A549 (cell line): ENCODE results near the gene TOGARAM1. TPM values are rescaled to one million over a fixed set of nuclear protein-coding genes. Genes with fewer than 3 reads are reported as not detected.

Experiments
- ATAC-seq, 2 experiments: fragments of 200-7000 bp in 1 of 2; fragments of >200 bp in 1 of 2; cut with Nextera tagmentation in 1 of 2; cut with Tn5 transposase in 1 of 2; 3 replicates each; pipeline versions ENCODE4 v1.8.0 to v1.9.1; 2018 to 2020; ENCODE audit warnings: mild to moderate bottlenecking in 1 of 2, moderate library complexity in 1 of 2
- CTCF ChIA-PET: fragments of 300-600 bp; sonication (Branson Sonifier 250); formaldehyde crosslinking; extraction: SDS; loops from one replicate; lab custom pipeline; 2021; ENCODE audit warnings: antibody characterized with exemption, inconsistent platforms; lab: Yijun Ruan, JAX
- POLR2A ChIA-PET: fragments of 350-600 bp; formaldehyde crosslinking; extraction: SDS; loops from one replicate; lab custom pipeline; 2021; ENCODE audit warnings: antibody characterized with exemption, inconsistent platforms; lab: Yijun Ruan, JAX
- DNase-seq, 2 experiments: peaks; one replicate each; pipeline versions ENCODE4 v3.0.0 to v3.0.0-alpha.2; 2011 to 2016; ENCODE audit warnings: low read depth in 1 of 2, low spot score in 1 of 2
- FAIRE-seq: peaks from 2 replicates; lab custom pipeline; 2011; peaks lifted over from hg19 to GRCh38; lab: Jason Lieb, UNC
- H3K27ac ChIP-seq, 2 experiments: fragments of >200 bp; sonication (Bioruptor Twin); formaldehyde crosslinking; 3 replicates each; pipeline ENCODE4 v1.5.1; 2016 to 2017
- H3K4me1 ChIP-seq: fragments of >200 bp; sonication (Bioruptor Twin); formaldehyde crosslinking; 3 replicates; pipeline ENCODE4 v1.6.1; 2016
- H3K4me2 ChIP-seq: fragments of >200 bp; sonication (Bioruptor Twin); formaldehyde crosslinking; 3 replicates; pipeline ENCODE4 v1.6.1; 2016
- H3K4me3 ChIP-seq: fragments of >200 bp; sonication (Bioruptor Twin); formaldehyde crosslinking; 3 replicates; pipeline ENCODE4 v1.5.1; 2016
- H3K9me3 ChIP-seq: fragments of >200 bp; sonication (Bioruptor Twin); formaldehyde crosslinking; 3 replicates; pipeline ENCODE4 v1.6.1; 2016
- CBX2 ChIP-seq: fragments of 200-600 bp; sonication (generic); IDR thresholded peaks from 2 replicates; pipeline ENCODE4 v1.6.1; 2016; ENCODE audit warnings: low read depth, mild to moderate bottlenecking, borderline replicate concordance
- CBX8 ChIP-seq: fragments of 200-600 bp; sonication (generic); IDR thresholded peaks from 2 replicates; pipeline ENCODE4 v1.6.1; 2016
- CHD2 ChIP-seq: fragments of 150-350 bp; IDR thresholded peaks from 2 replicates; pipeline ENCODE4 v1.6.1; 2014; ENCODE audit warnings: low read length; ENCODE audit not compliant: partially characterized antibody
- CHD4 ChIP-seq: fragments of 200-600 bp; sonication (generic); IDR thresholded peaks from 2 replicates; pipeline ENCODE4 v1.6.1; 2016; ENCODE audit warnings: antibody characterized with exemption, mild to moderate bottlenecking, borderline replicate concordance
- GATA3 ChIP-seq: IDR thresholded peaks from 2 replicates; pipeline ENCODE4 v1.6.1; 2012; ENCODE audit warnings: borderline replicate concordance
- HEYL ChIP-seq: fragments of 250-450 bp; sonication (Bioruptor Pico); IDR thresholded peaks from 2 replicates; pipeline ENCODE4 v1.8.0; 2021; ENCODE audit warnings: mild to moderate bottlenecking, moderate library complexity
- JUN ChIP-seq, 2 experiments: fragments of >200 bp; sonication (Bioruptor Twin); formaldehyde crosslinking; IDR thresholded peaks; 2 replicates in 1 of 2; 3 replicates in 1 of 2; pipeline ENCODE4 v1.6.1; 2016 to 2017
- KDM1A ChIP-seq: fragments of 200-600 bp; sonication (generic); IDR thresholded peaks from 2 replicates; pipeline ENCODE4 v1.6.1; 2016; ENCODE audit warnings: low read depth, mild to moderate bottlenecking
- MYC ChIP-seq: IDR thresholded peaks from 2 replicates; pipeline ENCODE4 v1.6.1; 2012; ENCODE audit warnings: mild to moderate bottlenecking, inconsistent platforms, low read length, improper control_type of control experiment, borderline replicate concordance
- PHF8 ChIP-seq: fragments of 200-600 bp; sonication (generic); IDR thresholded peaks from 2 replicates; pipeline ENCODE4 v1.6.1; 2016; ENCODE audit warnings: low read depth, mild to moderate bottlenecking, antibody characterized with exemption, moderate library complexity, borderline replicate concordance
- POLR2A ChIP-seq: IDR thresholded peaks from 2 replicates; pipeline ENCODE4 v1.6.1; 2012; ENCODE audit warnings: mild to moderate bottlenecking, low read length
- POLR2AphosphoS2 ChIP-seq: conservative IDR thresholded peaks from 2 replicates; pipeline ENCODE4 v1.6.1; 2012; ENCODE audit warnings: low read length, improper control_type of control experiment, inconsistent platforms
- RNF2 ChIP-seq: fragments of 200-600 bp; sonication (generic); IDR thresholded peaks from 2 replicates; pipeline ENCODE4 v1.6.1; 2016; ENCODE audit warnings: low read depth, mild to moderate bottlenecking, antibody characterized with exemption, moderate library complexity, borderline replicate concordance
- ZC3H11A ChIP-seq: fragments of 450-650 bp; IDR thresholded peaks from 2 replicates; pipeline ENCODE4 v1.6.1; 2014; ENCODE audit warnings: antibody characterized with exemption, mild to moderate bottlenecking
- WGBS: methylation state at CpG from one replicate; pipeline ENCODE4 v1.1.6; 2017; ENCODE audit errors: missing lambda C conversion rate; 5-methylcytosine and 5-hydroxymethylcytosine counted together
- polyA plus RNA-seq, 4 experiments: library from polyadenylated mRNA; depleted of rRNA in 3 of 4; stranded (reverse); fragments of >200 nt; fragmentation: RNase III in 1 of 4; extraction: RNeasy Plus Mini Kit Qiagen cat#74134 plus additional on column Dnase treatment in 1 of 4; gene quantifications; 2 replicates in 3 of 4; 3 replicates in 1 of 4; pipeline ENCODE4 v1.2.3, GENCODE V29; 2011 to 2017
- TF ChIP-seq, protein P1 (sequence below): fragments of 200-600 bp; sonication (generic); IDR thresholded peaks from 2 replicates; pipeline ENCODE4 v1.6.1; 2016; ENCODE audit warnings: antibody characterized with exemption, mild to moderate bottlenecking, moderate library complexity
- TF ChIP-seq, protein P2 (sequence below): IDR thresholded peaks from 2 replicates; pipeline ENCODE4 v1.6.1; 2012
- TF ChIP-seq, protein P3 (sequence below): fragments of 150-350 bp; IDR thresholded peaks from 2 replicates; pipeline ENCODE4 v1.6.1; 2014; ENCODE audit warnings: low read depth, mild to moderate bottlenecking, low read length
- TF ChIP-seq, protein P4 (sequence below): fragments of 450-650 bp; IDR thresholded peaks from 2 replicates; pipeline ENCODE4 v1.6.1; 2014; ENCODE audit warnings: antibody characterized with exemption
- TF ChIP-seq, protein P5 (sequence below): fragments of >200 bp; sonication (Bioruptor Twin); formaldehyde crosslinking; IDR thresholded peaks from 3 replicates; pipeline ENCODE4 v1.6.1; 2016

The TOGARAM1 gene
- polyA plus RNA-seq, 2 of the 4 experiments (the other 2 are of a cell fraction), result 7.6 to 17.6 TPM

DNA sequence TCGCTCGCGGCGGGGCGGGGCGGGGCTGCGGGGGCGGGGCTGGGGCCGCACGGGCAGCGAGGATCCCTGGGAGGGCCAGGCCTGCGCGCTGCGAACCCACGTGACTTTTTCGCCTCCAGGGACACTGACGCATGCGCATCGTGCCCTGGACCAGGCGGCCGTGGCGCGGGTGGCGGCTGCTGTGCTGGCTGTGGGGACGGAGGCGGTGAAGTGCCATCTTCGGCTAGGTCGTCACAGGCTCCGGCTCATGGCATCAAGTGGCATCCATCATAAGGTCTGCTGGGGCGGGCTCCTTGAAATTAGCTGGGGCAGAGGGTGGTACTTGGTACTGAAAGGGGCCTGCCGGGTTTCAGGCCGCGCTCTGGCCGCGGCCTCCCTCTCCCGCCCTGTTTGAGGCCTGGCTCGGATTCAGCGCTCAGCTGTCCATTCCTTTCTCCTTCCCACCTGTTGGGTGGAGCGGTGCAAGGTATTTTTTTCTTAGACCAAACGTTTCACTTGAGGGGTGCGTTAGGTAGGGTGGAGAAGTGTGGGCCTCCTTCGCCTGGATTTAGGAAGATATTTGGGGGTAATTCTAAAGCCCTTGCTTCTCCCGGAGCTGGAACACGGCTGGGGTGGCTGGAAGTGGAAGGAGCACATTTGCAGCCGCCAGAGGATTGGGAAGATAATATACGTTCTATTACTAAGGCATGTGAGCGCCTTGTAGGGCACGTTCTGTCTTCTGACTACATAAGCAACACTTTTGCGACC, 122.2 kb downstream of the TOGARAM1 start, which contains the start of gene PRPF39:
Gene PRPF39, plus strand, starts transcription at position 141 of the 747 bp plus-strand sequence. CDS start 11,124 bp downstream, outside the sequence.
- FAIRE-seq (no peak), DNase-seq (peak; percentile 91 to 93), ATAC-seq (peak; percentile 93 to 96)
- WGBS, result under 1% methylated on average over 24 of the region's 49 CpGs
- ChIA-PET CTCF (interaction anchor here (0.9 kb wide), 1 partner anchor 170 kb away, joined by 3 read pairs; no protein-coding TSS in a partner anchor), POLR2A (interaction anchor here (0.6 to 2.0 kb wide), 7 partner anchors 29 to 187 kb away, joined by 3 to 8 read pairs (median 3); partner anchors contain the start of genes KLHL28, MIS18BP1 and TOGARAM1)
- Histone ChIP-seq H3K9me3 (no peaks in the 10 kb centered on the region), H3K4me2 (peak within 1 kb of the TSS; percentile 80), H3K4me3 (peak within 1 kb of the TSS; percentile 60), H3K4me1 (peaks cover 40% of the 10 kb centered on the region), H3K27ac (peak within 1 kb of the TSS; percentile 80 to 86)
- TF ChIP-seq JUN (IDR thresholded peaks at IDR 0.05), result peak; percentile 77 to 83; a peak in 3 of 5 replicates
- TF ChIP-seq, protein P1, sequence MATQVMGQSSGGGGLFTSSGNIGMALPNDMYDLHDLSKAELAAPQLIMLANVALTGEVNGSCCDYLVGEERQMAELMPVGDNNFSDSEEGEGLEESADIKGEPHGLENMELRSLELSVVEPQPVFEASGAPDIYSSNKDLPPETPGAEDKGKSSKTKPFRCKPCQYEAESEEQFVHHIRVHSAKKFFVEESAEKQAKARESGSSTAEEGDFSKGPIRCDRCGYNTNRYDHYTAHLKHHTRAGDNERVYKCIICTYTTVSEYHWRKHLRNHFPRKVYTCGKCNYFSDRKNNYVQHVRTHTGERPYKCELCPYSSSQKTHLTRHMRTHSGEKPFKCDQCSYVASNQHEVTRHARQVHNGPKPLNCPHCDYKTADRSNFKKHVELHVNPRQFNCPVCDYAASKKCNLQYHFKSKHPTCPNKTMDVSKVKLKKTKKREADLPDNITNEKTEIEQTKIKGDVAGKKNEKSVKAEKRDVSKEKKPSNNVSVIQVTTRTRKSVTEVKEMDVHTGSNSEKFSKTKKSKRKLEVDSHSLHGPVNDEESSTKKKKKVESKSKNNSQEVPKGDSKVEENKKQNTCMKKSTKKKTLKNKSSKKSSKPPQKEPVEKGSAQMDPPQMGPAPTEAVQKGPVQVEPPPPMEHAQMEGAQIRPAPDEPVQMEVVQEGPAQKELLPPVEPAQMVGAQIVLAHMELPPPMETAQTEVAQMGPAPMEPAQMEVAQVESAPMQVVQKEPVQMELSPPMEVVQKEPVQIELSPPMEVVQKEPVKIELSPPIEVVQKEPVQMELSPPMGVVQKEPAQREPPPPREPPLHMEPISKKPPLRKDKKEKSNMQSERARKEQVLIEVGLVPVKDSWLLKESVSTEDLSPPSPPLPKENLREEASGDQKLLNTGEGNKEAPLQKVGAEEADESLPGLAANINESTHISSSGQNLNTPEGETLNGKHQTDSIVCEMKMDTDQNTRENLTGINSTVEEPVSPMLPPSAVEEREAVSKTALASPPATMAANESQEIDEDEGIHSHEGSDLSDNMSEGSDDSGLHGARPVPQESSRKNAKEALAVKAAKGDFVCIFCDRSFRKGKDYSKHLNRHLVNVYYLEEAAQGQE, result no peak
- TF ChIP-seq, protein P2, sequence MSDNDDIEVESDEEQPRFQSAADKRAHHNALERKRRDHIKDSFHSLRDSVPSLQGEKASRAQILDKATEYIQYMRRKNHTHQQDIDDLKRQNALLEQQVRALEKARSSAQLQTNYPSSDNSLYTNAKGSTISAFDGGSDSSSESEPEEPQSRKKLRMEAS, result peak; percentile 70
- TF ChIP-seq CBX8, result no peak
- no peak for TF ChIP-seq KDM1A
- TF ChIP-seq GATA3, result peak; percentile 34; the same call in 1 of the 2 replicates
- peak; percentile 99 for TF ChIP-seq POLR2A
- TF ChIP-seq CBX2, result no peak
- TF ChIP-seq HEYL (CRISPR knock-in tag), result no peak
- peak; percentile 89 for TF ChIP-seq MYC
- TF ChIP-seq, protein P3, sequence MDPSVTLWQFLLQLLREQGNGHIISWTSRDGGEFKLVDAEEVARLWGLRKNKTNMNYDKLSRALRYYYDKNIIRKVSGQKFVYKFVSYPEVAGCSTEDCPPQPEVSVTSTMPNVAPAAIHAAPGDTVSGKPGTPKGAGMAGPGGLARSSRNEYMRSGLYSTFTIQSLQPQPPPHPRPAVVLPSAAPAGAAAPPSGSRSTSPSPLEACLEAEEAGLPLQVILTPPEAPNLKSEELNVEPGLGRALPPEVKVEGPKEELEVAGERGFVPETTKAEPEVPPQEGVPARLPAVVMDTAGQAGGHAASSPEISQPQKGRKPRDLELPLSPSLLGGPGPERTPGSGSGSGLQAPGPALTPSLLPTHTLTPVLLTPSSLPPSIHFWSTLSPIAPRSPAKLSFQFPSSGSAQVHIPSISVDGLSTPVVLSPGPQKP, result no peak
- no peak for TF ChIP-seq POLR2AphosphoS2
- no peak for TF ChIP-seq CHD4
- no peak for TF ChIP-seq CHD2
- TF ChIP-seq, protein P4, sequence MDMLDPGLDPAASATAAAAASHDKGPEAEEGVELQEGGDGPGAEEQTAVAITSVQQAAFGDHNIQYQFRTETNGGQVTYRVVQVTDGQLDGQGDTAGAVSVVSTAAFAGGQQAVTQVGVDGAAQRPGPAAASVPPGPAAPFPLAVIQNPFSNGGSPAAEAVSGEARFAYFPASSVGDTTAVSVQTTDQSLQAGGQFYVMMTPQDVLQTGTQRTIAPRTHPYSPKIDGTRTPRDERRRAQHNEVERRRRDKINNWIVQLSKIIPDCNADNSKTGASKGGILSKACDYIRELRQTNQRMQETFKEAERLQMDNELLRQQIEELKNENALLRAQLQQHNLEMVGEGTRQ, result peak; percentile 84
- TF ChIP-seq RNF2, result no peak
- TF ChIP-seq PHF8, result peak; percentile 91
- TF ChIP-seq, protein P5, sequence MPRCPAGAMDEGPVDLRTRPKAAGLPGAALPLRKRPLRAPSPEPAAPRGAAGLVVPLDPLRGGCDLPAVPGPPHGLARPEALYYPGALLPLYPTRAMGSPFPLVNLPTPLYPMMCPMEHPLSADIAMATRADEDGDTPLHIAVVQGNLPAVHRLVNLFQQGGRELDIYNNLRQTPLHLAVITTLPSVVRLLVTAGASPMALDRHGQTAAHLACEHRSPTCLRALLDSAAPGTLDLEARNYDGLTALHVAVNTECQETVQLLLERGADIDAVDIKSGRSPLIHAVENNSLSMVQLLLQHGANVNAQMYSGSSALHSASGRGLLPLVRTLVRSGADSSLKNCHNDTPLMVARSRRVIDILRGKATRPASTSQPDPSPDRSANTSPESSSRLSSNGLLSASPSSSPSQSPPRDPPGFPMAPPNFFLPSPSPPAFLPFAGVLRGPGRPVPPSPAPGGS, result peak; percentile 87
- no peak for TF ChIP-seq ZC3H11A
